HG03066 (cell line): ENCODE data around the gene TRIM25.

Experiments used
- ATAC-seq: cut with Tn5 transposase; IDR thresholded peaks from one replicate; pipeline ENCODE4 v1.9.1; 2021; ENCODE audit warnings: low read depth; ENCODE audit not compliant: unreplicated experiment

TRIM25 gene

DNA sequence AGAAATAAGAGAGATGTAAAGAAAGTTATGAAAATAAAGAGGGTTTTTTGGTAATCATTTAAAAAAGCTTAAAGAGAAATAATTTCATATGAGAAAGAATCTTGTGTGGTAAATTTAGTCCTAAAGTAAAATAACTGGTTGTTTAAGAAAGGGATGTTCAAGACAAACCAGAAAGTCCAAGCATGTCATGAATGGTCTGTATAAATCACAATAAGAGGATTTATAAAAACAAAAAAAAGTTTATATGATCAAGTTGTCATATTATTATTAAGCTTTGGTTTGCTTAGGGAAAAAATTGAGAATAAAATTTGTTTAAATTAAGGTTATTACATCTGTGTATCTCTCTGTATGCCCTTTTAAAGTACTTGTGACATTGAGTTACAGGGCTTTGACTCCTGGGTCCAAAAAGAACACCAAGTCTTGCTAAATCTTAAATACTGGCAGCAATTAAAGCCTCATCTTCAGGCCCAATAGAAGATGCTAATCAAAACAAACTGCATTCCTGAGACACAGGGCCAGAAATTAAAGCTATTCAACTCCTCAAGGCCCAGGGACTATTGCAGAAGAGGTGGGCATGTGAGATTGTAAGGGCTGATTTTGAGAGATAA is 15.6 kb upstream of the TRIM25 start:
- no peak for ATAC-seq

- ATAC-seq = no peak
These were observed 14.7 kb upstream of the TRIM25 start for GRCh38 chr17:56928586-56928985.

DNA sequence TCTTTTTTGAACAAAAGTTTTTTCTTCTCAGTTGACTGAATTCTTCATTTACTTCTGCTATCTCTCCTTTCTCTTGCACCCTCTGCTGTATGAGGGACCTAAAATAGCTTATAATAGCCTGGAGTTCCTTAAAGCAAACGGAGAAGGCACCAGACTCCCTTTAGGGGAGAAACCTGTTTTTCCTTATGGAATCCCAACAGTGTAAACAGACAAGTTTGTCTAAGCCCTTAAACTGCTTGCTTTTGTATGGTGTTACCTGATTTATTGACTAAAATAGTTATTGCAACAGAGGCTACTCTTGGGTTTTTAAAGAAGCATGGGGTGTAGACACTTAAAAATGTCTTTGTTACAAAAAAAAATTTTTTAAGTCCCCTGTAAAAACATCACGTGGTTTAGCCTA is 12.9 kb upstream of the TRIM25 start:
- no peak for ATAC-seq

GRCh38 chr17:56926270-56926669 is 12.4 kb upstream of the TRIM25 start:
- no peak for ATAC-seq

- ATAC-seq = no peak
These were observed 11.2 kb upstream of the TRIM25 start for GRCh38 chr17:56925088-56925487.

DNA sequence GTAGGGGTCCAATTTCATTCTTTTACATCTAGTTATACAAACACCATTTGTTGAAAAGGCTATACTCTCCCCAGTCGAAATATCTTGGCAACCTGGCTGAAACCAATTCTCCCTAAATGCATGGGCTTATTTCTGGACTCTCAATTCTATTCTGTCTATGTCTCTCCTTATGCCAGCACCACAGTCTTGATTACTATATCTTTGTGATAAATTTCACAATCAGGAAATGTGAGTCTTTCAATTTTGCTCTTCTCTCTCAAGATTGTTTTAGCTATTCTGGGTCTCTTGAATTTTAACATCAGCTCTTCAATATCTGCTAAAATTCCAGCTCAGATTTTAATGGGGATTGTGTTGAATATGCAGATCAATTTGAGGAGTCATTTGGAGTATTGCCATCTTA is 5.9 kb upstream of the TRIM25 start:
- no peak for ATAC-seq

DNA sequence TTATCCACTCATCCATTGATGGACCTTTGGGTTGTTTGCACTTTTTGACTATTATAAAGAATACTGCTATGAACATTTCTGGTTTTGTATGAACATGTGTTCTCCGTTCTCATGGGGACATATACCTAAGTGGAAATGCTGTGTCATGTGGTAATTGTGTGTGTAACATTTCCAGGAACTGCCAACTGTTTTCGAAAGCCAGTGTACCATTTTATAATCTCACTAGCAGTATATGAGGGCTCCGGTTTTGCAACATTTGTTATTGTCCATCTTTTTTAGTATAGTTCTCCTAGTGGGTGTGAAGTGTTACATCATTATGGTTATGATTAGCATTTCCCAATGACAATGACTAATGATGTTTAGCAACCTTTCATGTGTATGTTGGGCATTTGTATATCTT is 5.1 kb upstream of the TRIM25 start:
- ATAC-seq = no peak

DNA sequence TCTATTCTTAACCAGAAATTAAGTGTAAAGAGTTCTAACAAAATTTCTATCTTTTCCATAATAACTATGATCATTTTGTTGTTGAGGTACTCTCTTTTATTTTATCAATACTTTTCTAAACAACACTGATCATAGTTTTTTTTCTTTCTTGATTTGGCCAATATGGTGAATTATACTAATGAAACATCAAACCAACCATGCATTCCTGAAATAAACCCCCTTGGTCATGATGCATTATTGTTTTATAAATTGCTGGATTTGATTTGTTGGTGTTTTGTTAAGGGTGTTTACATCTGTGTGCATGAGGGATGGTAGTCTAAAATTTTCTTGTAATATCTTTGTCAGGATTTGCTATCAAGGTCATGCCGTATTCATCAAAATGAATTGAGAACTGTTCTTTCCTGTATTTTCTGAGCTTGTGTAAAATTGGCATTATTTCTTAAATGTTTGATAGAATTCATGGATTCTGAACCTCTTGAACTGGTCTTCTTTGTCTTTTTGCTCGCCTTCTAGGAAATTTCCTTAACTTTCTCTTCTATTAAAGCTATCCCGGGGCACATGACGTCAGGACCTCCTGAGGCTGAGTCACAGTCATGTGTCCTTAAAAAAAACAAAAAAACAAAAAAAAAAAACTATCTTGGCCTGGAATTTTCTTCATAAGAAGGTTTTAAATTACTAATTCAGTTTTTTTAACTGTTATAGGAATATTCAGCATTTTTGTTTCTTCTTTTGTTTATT is 3.9 kb upstream of the TRIM25 start:
- ATAC-seq = no peak

DNA sequence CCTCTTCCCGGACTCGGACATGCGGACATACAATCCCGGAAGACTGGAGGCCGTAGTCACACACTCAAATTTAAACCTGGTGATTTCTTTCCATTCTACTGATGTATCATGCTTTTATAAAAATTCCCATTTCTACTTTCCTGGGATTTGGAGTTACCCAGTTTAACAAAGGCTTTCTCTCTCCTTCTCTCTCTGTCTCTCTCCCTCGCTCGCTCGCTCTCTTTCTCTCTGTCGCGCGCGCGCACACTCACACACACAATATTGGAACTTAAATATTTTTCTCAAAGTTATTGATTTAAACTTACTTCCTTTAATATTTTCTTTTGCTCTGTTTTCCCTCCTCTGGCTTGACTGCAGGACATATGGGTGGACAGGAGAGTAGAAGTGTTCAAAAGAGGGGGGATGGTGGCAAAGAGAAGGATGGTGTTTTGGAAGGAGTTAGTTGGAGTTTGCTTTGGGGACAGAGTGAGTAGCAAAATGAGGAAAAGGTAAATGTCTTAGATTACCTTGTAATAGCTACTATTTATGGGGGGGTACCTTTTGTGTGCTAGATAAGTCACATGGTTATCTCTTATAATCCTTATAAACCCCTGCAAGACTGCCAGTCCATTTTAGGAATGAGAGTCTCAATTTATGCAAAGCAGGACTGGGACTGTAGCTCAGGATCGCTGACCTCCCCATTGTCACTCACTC is 878 bp upstream of the TRIM25 start:
- no peak for ATAC-seq

- peak; percentile 35 for ATAC-seq
These were observed 439 bp downstream of the TRIM25 start for GRCh38 chr17:56913353-56913866.

- ATAC-seq = no peak
These were observed 893 bp downstream of the TRIM25 start for GRCh38 chr17:56913000-56913311.

GRCh38 chr17:56912105-56912999 is 1.5 kb downstream of the TRIM25 start:
- no peak for ATAC-seq

DNA sequence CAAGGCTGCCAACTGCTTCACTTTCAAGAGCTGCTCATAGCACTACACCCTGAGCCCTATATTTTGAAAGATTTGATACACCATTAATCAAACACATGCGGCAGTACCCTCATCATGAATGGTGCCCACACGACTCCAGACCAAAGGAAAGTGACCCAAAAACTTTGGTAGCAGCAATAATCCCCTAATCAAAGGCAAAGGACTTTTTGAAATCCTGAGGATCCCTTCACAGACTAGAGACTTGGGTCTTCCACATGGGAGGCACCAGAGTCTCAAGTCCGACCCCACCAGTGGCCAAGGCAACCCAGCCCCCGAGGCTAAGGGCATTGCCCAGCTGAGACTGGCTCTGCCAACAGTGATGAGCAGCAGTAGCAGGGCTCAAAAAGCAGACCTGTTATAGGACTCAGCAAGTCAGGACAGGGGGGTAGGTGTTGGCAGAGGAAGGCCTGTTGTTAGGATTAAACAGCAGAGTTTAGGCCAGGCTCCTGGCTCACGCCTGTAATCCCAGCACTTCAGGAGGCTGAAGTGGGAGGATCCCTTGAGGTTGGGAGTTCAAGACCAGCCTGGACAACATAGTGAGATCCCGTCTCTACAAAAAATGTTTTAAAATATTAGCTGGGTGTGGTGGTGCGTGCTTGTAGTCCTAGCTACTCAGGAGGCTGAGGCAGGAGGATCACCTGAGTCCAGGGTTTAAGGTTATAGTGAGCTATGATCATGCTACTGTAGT is 3.2 kb downstream of the TRIM25 start:
- no peak for ATAC-seq

- no peak for ATAC-seq
These were observed 3.9 kb downstream of the TRIM25 start for GRCh38 chr17:56909742-56910508.

DNA sequence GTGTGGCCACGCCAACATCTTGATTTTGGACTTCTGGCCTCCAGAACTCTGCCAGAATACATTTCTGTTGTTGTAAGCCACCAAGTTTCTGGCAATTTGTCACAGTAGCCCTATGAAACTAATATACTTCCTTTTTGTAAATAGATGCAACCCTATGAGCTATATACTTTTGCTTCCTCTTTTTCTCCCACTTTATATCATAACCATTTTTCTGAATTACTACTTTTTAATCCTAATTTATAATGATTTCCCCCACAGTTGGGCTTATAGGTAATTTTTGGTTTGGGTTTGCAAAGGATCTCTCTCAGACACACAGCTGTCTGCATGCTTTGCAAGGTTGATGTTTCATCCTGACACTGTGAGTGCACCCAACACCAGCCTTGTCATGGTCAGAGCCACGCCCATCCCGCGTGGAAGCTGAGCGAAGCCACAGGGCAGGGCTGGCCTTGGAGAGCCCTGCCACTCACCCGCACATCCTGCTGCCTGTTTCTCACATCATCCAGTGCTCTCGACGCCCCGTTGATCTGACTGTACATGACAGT is 5.8 kb downstream of the TRIM25 start:
- ATAC-seq = peak; percentile 81

DNA sequence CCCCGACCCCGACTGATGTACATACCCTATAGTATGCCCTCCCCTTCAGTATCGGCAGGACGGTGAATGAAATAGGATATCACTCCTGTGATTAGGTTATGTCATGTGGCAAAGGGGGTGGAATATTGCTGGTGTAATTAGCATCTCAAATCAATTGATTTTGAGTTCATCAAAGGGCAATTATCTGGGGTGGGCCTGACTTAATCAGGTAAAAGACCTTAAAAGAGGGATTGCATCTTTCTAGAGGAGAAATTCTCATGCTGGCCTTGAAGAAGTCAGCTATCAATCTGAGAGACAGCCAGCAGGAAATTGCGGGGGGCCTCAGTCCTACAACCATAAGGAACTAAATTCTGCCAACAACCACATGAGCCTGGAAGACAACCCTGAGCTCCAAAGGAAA is 10.3 kb downstream of the TRIM25 start:
- ATAC-seq = no peak

DNA sequence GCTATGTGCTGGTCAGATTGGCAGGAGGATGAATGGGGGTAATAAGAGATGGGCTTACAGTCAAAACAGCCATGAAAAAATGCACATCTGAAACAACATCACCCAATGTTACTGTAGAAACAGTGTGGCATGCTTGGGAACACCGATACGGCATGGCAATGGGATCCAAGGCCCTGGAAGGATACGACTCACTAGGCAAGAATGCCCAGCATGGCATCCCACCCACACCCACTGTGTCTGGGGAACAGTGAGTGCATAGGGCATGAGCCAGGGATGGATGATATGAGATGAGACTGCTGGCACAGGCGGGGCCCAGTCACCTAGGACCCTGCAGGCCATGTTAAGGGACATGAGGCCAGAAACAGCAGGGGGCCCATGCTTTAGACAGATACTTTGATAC is 11.5 kb downstream of the TRIM25 start:
- ATAC-seq = no peak

GRCh38 chr17:56899403-56899802 is 14.4 kb downstream of the TRIM25 start:
- no peak for ATAC-seq

DNA sequence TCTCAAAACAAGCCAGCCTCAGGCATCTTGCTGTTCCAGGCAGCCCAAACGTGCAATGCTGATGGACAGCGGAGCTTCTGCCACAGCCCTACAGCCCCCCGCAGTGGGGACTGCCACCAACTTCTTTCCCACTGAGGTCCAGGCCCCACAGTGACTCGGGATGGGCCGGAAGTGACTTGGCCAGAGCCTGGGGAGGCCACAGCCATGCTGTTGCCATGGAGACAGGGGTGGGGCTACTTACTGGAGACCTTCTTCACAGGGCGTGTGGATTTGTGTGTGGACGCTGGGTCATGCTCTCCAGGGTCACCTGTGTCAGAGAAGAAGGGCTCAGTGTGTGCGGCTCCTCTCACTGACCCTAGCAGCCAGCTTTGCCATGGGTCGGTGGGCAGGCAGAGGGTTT is 15.0 kb downstream of the TRIM25 start:
- ATAC-seq = no peak
